H1 (cell line): ENCODE data around the gene PLS3. TPM values are rescaled to one million over a fixed set of nuclear protein-coding genes. Genes with fewer than 3 reads are reported as not detected.

Source experiments
- CTCF ChIA-PET: fragments of 300-600 bp; sonication (Branson Sonifier 250); formaldehyde crosslinking; loops from one replicate; lab custom pipeline; 2021; ENCODE audit not compliant: partially characterized antibody; lab: Charles Lee
- POLR2A ChIA-PET: fragments of 300-600 bp; sonication (Branson Sonifier 250); formaldehyde crosslinking; loops from one replicate; lab custom pipeline; 2021; ENCODE audit warnings: inconsistent platforms; ENCODE audit not compliant: partially characterized antibody; lab: Charles Lee
- DNase-seq, 2 experiments: peaks; one replicate each; pipeline versions ENCODE4 v3.0.0 to v3.0.0-alpha.2; 2010 to 2022; ENCODE audit warnings: low spot score in 2 of 2, low read depth in 1 of 2, mixed read lengths in 1 of 2
- FAIRE-seq: peaks from 2 replicates; lab custom pipeline; 2011; peaks lifted over from hg19 to GRCh38; lab: Jason Lieb, UNC
- H2AFZ ChIP-seq: 2 replicates; pipeline ENCODE4 v1.8.1; 2012; ENCODE audit warnings: low read length, inconsistent platforms
- H2AK5ac ChIP-seq: 2 replicates; pipeline ENCODE4 v1.6.1; 2013; ENCODE audit warnings: low read depth, low read length
- H2BK120ac ChIP-seq: replicated peaks from 2 replicates; pipeline ENCODE3; 2013; ENCODE audit warnings: low read depth, low read length, inconsistent platforms
- H2BK12ac ChIP-seq: 2 replicates; pipeline ENCODE4 v1.6.1; 2013; ENCODE audit warnings: low read depth, low read length
- H2BK15ac ChIP-seq: 2 replicates; pipeline ENCODE4 v1.6.1; 2013; ENCODE audit warnings: low read length
- H2BK20ac ChIP-seq: 2 replicates; pipeline ENCODE4 v1.6.1; 2013; ENCODE audit warnings: low read length
- H2BK5ac ChIP-seq: 2 replicates; pipeline ENCODE4 v1.6.1; 2013; ENCODE audit warnings: low read depth, low read length
- H3K14ac ChIP-seq: 2 replicates; pipeline ENCODE4 v1.6.1; 2013; ENCODE audit warnings: inconsistent platforms; ENCODE audit not compliant: insufficient read length
- H3K18ac ChIP-seq: 2 replicates; pipeline ENCODE4 v1.6.1; 2013; ENCODE audit warnings: low read length; ENCODE audit errors: extremely low read depth
- H3K23ac ChIP-seq: 2 replicates; pipeline ENCODE4 v1.6.1; 2013; ENCODE audit warnings: inconsistent platforms; ENCODE audit not compliant: insufficient read length
- H3K23me2 ChIP-seq: 2 replicates; pipeline ENCODE4 v1.6.1; 2013; ENCODE audit warnings: low read depth, low read length
- H3K27ac ChIP-seq: 2 replicates; pipeline ENCODE4 v1.6.1; 2011; ENCODE audit warnings: low read depth, low read length, inconsistent platforms
- H3K27me3 ChIP-seq, 4 experiments: replicated peaks in 1 of 4; 1 replicate in 1 of 4; 2 replicates in 3 of 4; pipeline versions ENCODE4 v1.6.1 to v1.8.1; 2011 to 2013; ENCODE audit warnings: low read length in 3 of 4, mild to moderate bottlenecking in 3 of 4, inconsistent platforms in 2 of 4, mixed read lengths in 2 of 4, moderate library complexity in 1 of 4; ENCODE audit not compliant: control insufficient read depth in 3 of 4, insufficient read depth in 3 of 4; ENCODE audit errors: extremely low read depth in 1 of 4
- H3K36me3 ChIP-seq, 4 experiments: 2 replicates each; pipeline versions ENCODE4 v1.6.1 to v1.8.1; 2011 to 2013; ENCODE audit warnings: mild to moderate bottlenecking in 4 of 4, low read length in 3 of 4, moderate library complexity in 2 of 4, control low read depth in 1 of 4, inconsistent platforms in 1 of 4; ENCODE audit not compliant: insufficient read depth in 4 of 4, control insufficient read depth in 2 of 4
- H3K4ac ChIP-seq: replicated peaks from 2 replicates; pipeline ENCODE3; 2013; ENCODE audit warnings: low read length, low read depth, mixed read lengths, inconsistent platforms; ENCODE audit not compliant: insufficient read length
- H3K4me1 ChIP-seq, 4 experiments: replicated peaks in 1 of 4; 1 replicate in 1 of 4; 2 replicates in 3 of 4; pipeline versions ENCODE4 v1.6.1 to v1.8.1; 2011 to 2013; ENCODE audit warnings: low read length in 3 of 4, inconsistent platforms in 2 of 4, mixed read lengths in 1 of 4; ENCODE audit not compliant: insufficient read depth in 4 of 4, control insufficient read depth in 3 of 4
- H3K4me2 ChIP-seq, 2 experiments: 2 replicates each; pipeline versions ENCODE4 v1.6.1 to v1.8.1; 2011 to 2013; ENCODE audit warnings: low read depth in 2 of 2, low read length in 2 of 2, control low read depth in 1 of 2, inconsistent platforms in 1 of 2, mild to moderate bottlenecking in 1 of 2; ENCODE audit not compliant: insufficient read depth in 1 of 2
- H3K4me3 ChIP-seq, 4 experiments: fragments of 200-600, 300-600 bp in 1 of 4; sonication (generic), shearing (Covaris generic), sonication (Bioruptor Twin) in 1 of 4; 2 replicates each; pipeline versions ENCODE4 v1.5.1 to v1.8.1; 2011 to 2016; ENCODE audit warnings: low read length in 4 of 4, low read depth in 3 of 4, control low read depth in 2 of 4, inconsistent platforms in 2 of 4, mild to moderate bottlenecking in 2 of 4, mixed read lengths in 1 of 4, moderate library complexity in 1 of 4; ENCODE audit not compliant: insufficient read depth in 2 of 4; ENCODE audit errors: extremely low read depth in 1 of 4
- H3K56ac ChIP-seq: replicated peaks from 2 replicates; pipeline ENCODE3; 2013; ENCODE audit warnings: low read depth, mild to moderate bottlenecking, mixed read lengths, low read length, inconsistent platforms; ENCODE audit not compliant: insufficient read length
- H3K79me1 ChIP-seq: 2 replicates; pipeline ENCODE4 v1.6.1; 2013; ENCODE audit warnings: low read depth, low read length, control low read depth
- H3K79me2 ChIP-seq, 2 experiments: 2 replicates each; pipeline versions ENCODE4 v1.6.1 to v1.8.1; 2012 to 2013; ENCODE audit warnings: low read length in 2 of 2, mild to moderate bottlenecking in 2 of 2, inconsistent platforms in 1 of 2; ENCODE audit not compliant: insufficient read depth in 2 of 2, control insufficient read depth in 1 of 2
- H3K9ac ChIP-seq, 4 experiments: replicated peaks in 1 of 4; 1 replicate in 1 of 4; 2 replicates in 3 of 4; pipeline versions ENCODE4 v1.6.1 to v1.8.1; 2011 to 2013; ENCODE audit warnings: low read depth in 3 of 4, low read length in 3 of 4, control low read depth in 2 of 4, mild to moderate bottlenecking in 2 of 4, moderate library complexity in 2 of 4, inconsistent platforms in 1 of 4; ENCODE audit errors: extremely low read depth in 1 of 4
- H3K9me3 ChIP-seq, 2 experiments: 2 replicates each; pipeline versions ENCODE4 v1.6.1 to v1.8.1; 2012 to 2013; ENCODE audit warnings: mild to moderate bottlenecking in 2 of 2, moderate library complexity in 2 of 2, control low read depth in 1 of 2, inconsistent platforms in 1 of 2, low read depth in 1 of 2, low read length in 1 of 2, mixed read lengths in 1 of 2; ENCODE audit not compliant: insufficient read depth in 2 of 2
- H4K20me1 ChIP-seq, 2 experiments: replicated peaks in 1 of 2; 2 replicates each; pipeline versions ENCODE3 to v1.8.1; 2011 to 2013; ENCODE audit warnings: inconsistent platforms in 2 of 2, low read length in 2 of 2, mild to moderate bottlenecking in 1 of 2; ENCODE audit not compliant: insufficient read depth in 2 of 2, control insufficient read depth in 1 of 2
- H4K5ac ChIP-seq: 2 replicates; pipeline ENCODE4 v1.6.1; 2013; ENCODE audit warnings: low read length, low read depth, mixed read lengths, inconsistent platforms; ENCODE audit not compliant: insufficient read length
- H4K8ac ChIP-seq: 2 replicates; pipeline ENCODE4 v1.8.0; 2013; ENCODE audit warnings: mild to moderate bottlenecking, moderate library complexity, low read length, inconsistent platforms; ENCODE audit not compliant: insufficient read depth; ENCODE audit errors: extremely low read depth
- H4K91ac ChIP-seq: replicated peaks from 2 replicates; pipeline ENCODE3; 2013; ENCODE audit warnings: low read length, mixed read lengths, inconsistent platforms; ENCODE audit not compliant: insufficient read length
- ASH2L ChIP-seq: fragments of 200-600, 300-600 bp; sonication (generic); IDR thresholded peaks from one replicate; pipeline ENCODE4 v1.7.1; 2017; ENCODE audit warnings: low read length
- BCL11A ChIP-seq, 2 experiments: IDR thresholded peaks; one replicate each; pipeline ENCODE4 v1.6.1; 2011; ENCODE audit warnings: low read depth in 2 of 2, low read length in 2 of 2, mild to moderate bottlenecking in 2 of 2
- CHD1 ChIP-seq: IDR thresholded peaks from 2 replicates; pipeline ENCODE4 v1.6.1; 2012; ENCODE audit warnings: low read depth, low read length, improper control_type of control experiment
- CTCF ChIP-seq, 3 experiments: IDR thresholded peaks; 1 replicate in 2 of 3; 2 replicates in 1 of 3; pipeline versions ENCODE4 v1.5.1 to v1.6.1; 2011; ENCODE audit warnings: low read length in 3 of 3, mild to moderate bottlenecking in 3 of 3, inconsistent platforms in 2 of 3, low read depth in 1 of 3, moderate library complexity in 1 of 3; ENCODE audit not compliant: insufficient read depth in 1 of 3; ENCODE audit errors: control extremely low read depth in 1 of 3
- PHF8 ChIP-seq: fragments of 200-600 bp; sonication (generic); conservative IDR thresholded peaks from 2 replicates; pipeline ENCODE4 v1.7.1; 2012; ENCODE audit warnings: low read depth, mild to moderate bottlenecking, inconsistent platforms, low read length, moderate library complexity
- POLR2A ChIP-seq, 2 experiments: IDR thresholded peaks; 1 replicate in 1 of 2; 2 replicates in 1 of 2; pipeline ENCODE4 v1.6.1; 2011; ENCODE audit warnings: low read depth in 2 of 2, low read length in 2 of 2, mild to moderate bottlenecking in 2 of 2; ENCODE audit errors: control extremely low read depth in 1 of 2
- RAD21 ChIP-seq, 2 experiments: IDR thresholded peaks in 1 of 2; conservative IDR thresholded peaks in 1 of 2; 2 replicates each; pipeline ENCODE4 v1.6.1; 2011; ENCODE audit warnings: low read depth in 2 of 2, low read length in 2 of 2, improper control_type of control experiment in 1 of 2, inconsistent platforms in 1 of 2, mild to moderate bottlenecking in 1 of 2, moderate library complexity in 1 of 2
- SIN3A ChIP-seq, 2 experiments: IDR thresholded peaks in 1 of 2; conservative IDR thresholded peaks in 1 of 2; 2 replicates each; pipeline ENCODE4 v1.6.1; 2011 to 2012; ENCODE audit warnings: low read length in 2 of 2, improper control_type of control experiment in 1 of 2, low read depth in 1 of 2, mild to moderate bottlenecking in 1 of 2
- TEAD4 ChIP-seq: IDR thresholded peaks from 2 replicates; pipeline ENCODE4 v1.6.1; 2012; ENCODE audit warnings: low read depth, low read length, inconsistent platforms, mixed read lengths
- WGBS, 2 experiments: shearing (Covaris generic) in 1 of 2; methylation state at CpG; one replicate each; pipeline versions ENCODE4 v1.1.6 to v1.1.7; 2013 to 2015; ENCODE audit warnings: low lambda C conversion rate in 2 of 2, mixed read lengths in 2 of 2, inconsistent platforms in 1 of 2, low coverage in 1 of 2, missing lambda C conversion rate in 1 of 2; ENCODE audit not compliant: insufficient replicate concordance in 2 of 2, insufficient coverage in 1 of 2, insufficient read length in 1 of 2; ENCODE audit errors: extremely low coverage in 1 of 2, missing lambda C conversion rate in 1 of 2; 5-methylcytosine and 5-hydroxymethylcytosine counted together
- polyA plus RNA-seq, 7 experiments: library from polyadenylated mRNA; depleted of rRNA in 3 of 7; stranded (reverse) in 5 of 7; unstranded in 2 of 7; fragments of >200 nt in 5 of 7; fragments of 200-250 nt in 2 of 7; gene quantifications; 1 replicate in 5 of 7; 2 replicates in 1 of 7; 4 replicates in 1 of 7; pipeline versions ENCODE4 v1.2.1 to v1.2.3, GENCODE V29; 2011 to 2013; ENCODE audit warnings: missing spikeins in 2 of 7, mixed read lengths in 2 of 7
- total RNA-seq: library from RNA; stranded (reverse); fragmentation: NEBNext Ultra II Directional; extraction: Animal tissue kit (Norgen Biotek cat#: 25700); gene quantifications from 2 replicates; pipeline ENCODE4 v1.2.1, GENCODE V29; 2021

PLS3 gene
- total and polyA plus RNA-seq, 2 of the 8 experiments (the other 6 are each of a cell fraction or from before 2014, with no cell fraction given) = 107 to 185 TPM

DNA sequence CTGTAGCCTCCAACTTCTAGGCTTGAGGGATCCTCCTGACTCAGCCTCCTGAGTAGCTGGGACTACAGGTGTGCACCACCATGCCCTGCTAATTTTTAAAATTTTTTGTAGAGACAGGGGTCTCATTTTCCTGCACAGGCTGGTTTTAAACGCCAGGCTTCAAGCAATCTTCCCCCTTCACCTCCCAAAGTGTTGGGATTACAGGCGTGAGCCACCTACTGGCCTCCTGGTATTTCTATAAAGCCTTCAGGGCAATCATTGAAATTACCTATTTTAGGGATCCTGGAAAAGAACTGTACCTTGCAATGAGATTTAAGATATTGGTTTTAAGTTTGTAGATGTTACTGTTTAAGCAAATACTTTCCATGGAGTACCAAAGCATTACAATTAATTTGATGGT, 13.5 kb upstream of the PLS3 start:
- Histone ChIP-seq H3K4me1 (peaks cover 0 to 3% (median 1%) of the 10 kb centered on the region in 4 experiments; a peak in 1 of 7 replicates), H3K23me2 (no peaks in the 10 kb centered on the region), H4K8ac (no peak overlapping the region), H2BK20ac (no peak overlapping the region), H2BK15ac (no peak overlapping the region), H3K4ac (no peak overlapping the region), H3K27me3 (no peaks in the 10 kb centered on the region), H2AFZ (no peak overlapping the region)
- POLR2A ChIA-PET = no interaction called here
- TF ChIP-seq POLR2A (IDR thresholded peaks at IDR 0.05; ENCODE audit: control extremely low read depth in 1 of 2, low read depth in 2 of 2, low read length in 2 of 2) (no peak), ASH2L (no peak), BCL11A (IDR thresholded peaks at IDR 0.05; ENCODE audit: low read depth in 2 of 2, low read length in 2 of 2) (no peak), PHF8 (no peak), CTCF (IDR thresholded peaks at IDR 0.05; ENCODE audit: control extremely low read depth in 1 of 3, insufficient read depth in 1 of 3, low read depth in 1 of 3, low read length in 3 of 3) (peak in 1 of 3 experiments; percentile 25; a peak in 1 of 4 replicates), RAD21 (IDR thresholded peaks at IDR 0.05 in 1 of 2, conservative IDR thresholded peaks at IDR 0.05 in 1 of 2; ENCODE audit: low read depth in 2 of 2, low read length in 2 of 2) (peak; percentile 22 to 37; a peak in 3 of 4 replicates), TEAD4 (no peak), SIN3A (conservative IDR thresholded peaks at IDR 0.05 in 1 of 2, IDR thresholded peaks at IDR 0.05 in 1 of 2; ENCODE audit: low read depth in 1 of 2, low read length in 2 of 2) (no peak), CHD1 (no peak)
- TF ChIP-seq, all 59 proteins: peak for 2
- H2AK5ac ChIP-seq = no peak overlapping the region
- WGBS, 2 experiments = 61% methylated on average over 2 of the region's 2 CpGs; no CpG with 5 or more reads in 1 of the 2 experiments
- H3K18ac ChIP-seq = no peak overlapping the region
- H3K9ac ChIP-seq = no peak overlapping the region
- no peak overlapping the region for H2BK5ac ChIP-seq
- H4K20me1 ChIP-seq = no peaks in the 10 kb centered on the region
- H3K79me2 ChIP-seq = no peaks in the 10 kb centered on the region
- H3K4me2 ChIP-seq = no peak overlapping the region
- H3K79me1 ChIP-seq = no peaks in the 10 kb centered on the region
- no peak overlapping the region for H3K27ac ChIP-seq
- H2BK12ac ChIP-seq = no peak overlapping the region
- DNase-seq (no peak), FAIRE-seq (no peak)
- H4K5ac ChIP-seq = no peak overlapping the region
- no peak overlapping the region for H3K56ac ChIP-seq
- no peak overlapping the region for H3K23ac ChIP-seq
- H3K36me3 ChIP-seq = no peaks in the 10 kb centered on the region
- no peak overlapping the region for H3K14ac ChIP-seq
- H3K9me3 ChIP-seq = no peaks in the 10 kb centered on the region
- no peak overlapping the region for H4K91ac ChIP-seq
- H3K4me3 ChIP-seq = no peak overlapping the region
- H2BK120ac ChIP-seq = no peak overlapping the region
- CTCF ChIA-PET = interaction anchor here (0.6 to 1.4 kb wide), 5 partner anchors 14 to 207 kb away, joined by 3 read pairs; no protein-coding TSS in a partner anchor
